Limb (tissue), 2 donors: Measurements from ENCODE around the gene ASB15.
"Not testable (repeated sequence)": the region's sequence is repeated elsewhere in the genome, so short reads cannot be mapped to it uniquely, and the experiment has no call there.

Source experiments
- DNase-seq, 2 donors: peaks; one replicate each; pipeline ENCODE4 v3.0.0-alpha.2; 2016; ENCODE audit errors: extremely low spot score in 2 of 2

ASB15 gene

DNA sequence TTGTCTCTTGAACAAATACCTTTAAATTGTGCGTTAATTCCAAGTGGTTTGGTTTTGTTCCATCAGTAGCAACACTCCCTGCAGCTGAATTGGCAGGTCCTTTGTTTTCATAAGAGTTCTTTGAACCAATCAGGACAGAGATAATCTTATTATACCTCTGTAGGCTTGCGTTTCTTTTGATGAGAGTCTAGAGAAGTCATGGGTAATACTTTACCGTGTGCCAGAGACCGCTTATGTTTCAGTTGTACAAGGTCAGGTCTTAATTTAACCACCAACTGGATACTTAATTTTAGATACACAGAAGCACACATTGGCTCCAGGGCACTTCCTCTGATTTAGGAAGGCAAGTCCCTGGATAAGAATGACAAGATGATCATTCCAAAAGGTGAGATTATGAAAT, at the start of gene ASB15:
ASB15 (plus strand) TSS at position 292 of the 400 bp plus-strand sequence. CDS start 12,682 bp downstream, outside the sequence.
- DNase-seq, result no peak

- not testable (repeated sequence) for DNase-seq
Measured at GRCh38 chr7:123552134-123552533, 49.5 kb upstream of the ASB15 start.

DNA sequence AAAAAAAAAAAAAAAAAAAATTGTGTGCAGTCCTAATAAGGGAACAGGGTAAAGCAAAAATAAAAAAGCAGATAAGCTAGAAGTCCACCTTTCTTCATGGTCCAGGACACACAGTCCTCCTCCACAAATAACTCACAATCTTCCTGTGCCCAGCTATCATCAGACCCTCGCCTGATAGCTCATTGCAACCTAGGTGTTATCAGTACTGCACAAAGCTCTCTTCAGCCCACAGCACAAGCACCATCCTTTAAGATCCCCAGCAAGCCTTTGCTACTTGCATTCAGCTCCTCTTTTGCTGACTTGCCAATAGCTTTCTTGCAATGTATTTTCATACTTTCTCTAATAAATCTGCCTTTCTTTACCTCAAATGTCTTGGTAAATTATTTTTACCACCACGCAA, 49.0 kb upstream of the ASB15 start:
- DNase-seq, result no peak

DNA sequence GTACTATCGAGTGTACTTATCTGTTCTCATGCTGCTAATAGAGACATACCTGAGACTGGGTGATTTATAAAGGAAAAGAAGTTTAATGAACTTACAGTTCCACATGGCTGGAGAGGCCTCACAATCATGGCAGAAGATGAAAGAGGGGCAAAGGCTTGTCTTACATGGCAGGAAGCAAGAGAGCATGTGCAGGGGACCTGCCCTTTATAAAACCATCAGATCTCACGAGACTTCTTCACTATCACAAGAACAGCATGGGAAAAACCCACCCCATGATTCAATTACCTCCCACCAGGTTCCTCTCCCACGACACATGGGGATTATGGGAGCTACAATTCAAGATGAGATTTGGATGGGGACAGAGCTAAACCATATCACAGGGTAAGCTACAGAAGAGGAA, 48.5 kb upstream of the ASB15 start:
- no peak for DNase-seq

GRCh38 chr7:123555484-123555883, 46.1 kb upstream of the ASB15 start:
- no peak for DNase-seq

- no peak for DNase-seq
Measured at GRCh38 chr7:123557016-123557397, 44.6 kb upstream of the ASB15 start.

DNA sequence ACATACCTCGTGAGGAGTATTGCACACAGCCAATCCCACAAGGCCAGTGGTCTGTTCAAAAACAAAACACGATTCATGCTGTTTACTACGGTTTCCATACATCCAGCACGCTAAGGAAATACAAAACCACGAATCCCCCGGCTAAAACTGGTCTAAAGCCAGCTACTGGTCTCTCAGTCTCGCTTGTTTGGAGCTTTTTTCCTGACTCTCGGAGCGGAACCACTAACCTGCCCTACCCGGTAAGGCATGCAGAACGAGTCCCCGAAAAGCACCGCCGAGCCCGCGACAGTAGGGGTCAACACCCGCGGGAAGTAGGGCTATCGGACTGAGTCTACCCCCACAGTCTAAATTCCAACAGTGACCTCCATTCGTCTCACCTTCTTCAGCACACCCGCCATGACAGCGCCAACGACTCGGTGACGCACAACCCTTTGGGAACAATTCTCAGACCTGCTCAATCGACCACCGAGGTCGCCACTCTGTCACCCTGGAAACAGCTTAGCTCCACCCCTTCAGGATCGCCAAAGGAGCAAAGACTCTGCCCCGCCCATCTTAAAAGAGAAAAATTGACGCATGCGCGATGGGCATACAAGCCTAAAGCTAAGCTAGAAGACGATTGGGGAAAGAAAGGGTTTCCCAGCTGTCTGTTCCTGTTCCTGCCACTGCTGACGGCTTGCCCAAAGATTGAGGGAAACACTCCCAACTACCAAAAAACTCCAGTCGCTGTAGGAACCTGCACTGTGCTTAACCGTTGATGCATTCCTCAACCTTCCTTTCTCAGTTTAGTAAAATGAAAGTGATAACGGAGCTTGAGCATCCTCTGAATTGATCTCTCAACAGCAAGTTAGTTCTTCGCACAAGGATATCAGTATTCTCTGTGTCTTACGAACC, 44.0 kb upstream of the ASB15 start, which contains the start of gene NDUFA5:
NDUFA5 (minus strand) TSS at position 421 of the 891 bp plus-strand sequence; CDS start at position 398, 23 bp downstream.
- DNase-seq, result peak; percentile 96 to 100

GRCh38 chr7:123558289-123558874, 43.2 kb upstream of the ASB15 start:
- no peak for DNase-seq

GRCh38 chr7:123562121-123562520, 39.5 kb upstream of the ASB15 start:
- DNase-seq, result no peak

DNA sequence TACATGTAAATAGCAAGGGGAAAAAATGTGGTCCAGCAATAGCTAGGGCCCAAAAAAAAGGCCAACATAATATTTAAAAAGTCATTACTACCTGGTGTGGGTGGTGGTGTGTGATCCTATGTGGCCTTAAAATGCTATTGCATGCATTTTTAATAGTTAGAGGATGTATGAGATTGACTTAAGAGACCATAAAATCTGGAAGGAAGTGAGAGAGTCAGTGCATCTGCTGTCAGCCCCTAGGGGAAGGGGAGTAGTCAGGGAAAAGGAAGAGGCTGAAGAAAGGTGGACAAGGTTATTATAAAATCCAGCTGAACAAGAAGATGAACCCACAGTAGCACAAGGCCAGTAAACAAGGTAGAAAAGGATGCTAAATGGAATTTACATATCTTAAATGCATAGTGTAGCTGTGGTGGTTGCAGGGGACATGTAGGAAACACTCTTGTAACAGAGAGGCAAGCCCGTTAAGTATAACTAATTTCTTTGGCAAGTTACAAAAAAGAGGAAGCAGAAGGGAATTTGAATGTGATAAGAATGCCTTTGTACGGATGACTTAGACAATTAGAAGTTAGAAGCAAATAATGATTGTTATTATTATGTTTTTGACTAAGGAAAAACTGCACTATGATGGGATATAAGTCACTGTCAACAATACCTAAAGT, 32.1 kb upstream of the ASB15 start:
- no peak for DNase-seq

- DNase-seq, result no peak
Measured at GRCh38 chr7:123570390-123571182, 31.0 kb upstream of the ASB15 start.

DNA sequence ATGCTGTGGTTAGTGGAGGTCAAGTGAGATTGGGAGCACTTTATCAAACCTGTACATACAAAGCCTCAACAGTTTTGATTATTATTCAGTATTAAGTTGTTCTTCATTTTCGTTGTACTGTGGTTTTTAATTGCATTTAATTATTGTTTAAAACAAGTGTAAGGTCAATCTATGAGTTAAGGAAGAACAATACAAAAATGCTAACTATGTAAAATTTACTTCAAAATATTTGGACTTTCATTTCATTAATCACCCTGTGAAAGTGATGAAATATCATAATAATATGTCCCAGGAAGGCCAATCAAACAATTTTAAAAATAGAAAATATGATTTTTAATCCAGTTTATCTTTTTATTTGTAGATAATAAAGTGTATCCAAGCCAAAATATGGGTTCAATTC, 30.4 kb upstream of the ASB15 start:
- no peak for DNase-seq

DNA sequence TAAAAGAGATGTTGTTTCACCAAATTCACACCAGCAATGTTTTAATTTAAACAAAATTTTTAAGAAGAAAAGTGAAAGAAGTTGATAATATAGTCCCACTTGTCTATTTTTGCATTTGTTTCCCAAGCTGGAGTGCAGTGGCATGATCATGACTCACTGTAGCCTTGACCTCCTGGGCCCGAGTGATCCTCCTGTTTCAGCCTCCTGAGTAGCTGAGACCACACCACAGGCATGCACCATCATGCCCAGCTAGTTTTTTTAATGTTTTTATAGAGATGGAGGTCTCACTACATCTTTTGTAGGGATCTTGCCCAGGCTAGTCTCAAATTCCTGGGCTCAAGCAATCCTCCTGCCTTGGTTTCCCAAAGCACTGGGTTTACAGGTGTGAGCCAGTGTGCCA, 29.9 kb upstream of the ASB15 start:
- DNase-seq, result no peak

- DNase-seq, result no peak
Measured at GRCh38 chr7:123573341-123573740, 28.3 kb upstream of the ASB15 start.

DNA sequence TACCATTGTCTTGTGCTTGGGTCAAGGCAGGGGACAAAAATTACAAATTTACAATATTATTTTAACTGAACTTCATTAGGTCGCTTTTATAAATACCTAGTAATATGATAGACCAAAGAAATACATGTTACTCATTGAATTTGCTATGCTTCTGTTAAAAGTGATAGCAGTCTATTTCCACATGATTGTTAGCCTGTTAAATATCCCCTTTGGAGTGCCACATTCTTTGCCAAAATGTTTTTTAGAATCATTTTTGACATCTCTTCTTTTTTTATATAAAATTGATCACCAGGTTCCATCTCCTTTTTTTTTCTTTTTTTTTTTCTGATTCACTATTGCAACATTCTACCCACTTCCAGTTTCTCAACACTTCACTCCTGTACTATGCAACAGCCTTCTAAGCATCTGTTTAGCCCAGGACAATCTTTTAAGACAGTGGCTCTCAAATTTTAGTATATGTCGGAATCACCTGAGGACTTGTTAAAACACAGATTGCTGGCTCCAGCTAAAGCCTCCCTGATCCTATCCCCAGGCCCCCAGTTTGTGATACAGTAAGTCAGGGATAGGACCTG, 27.6 kb upstream of the ASB15 start:
- no peak for DNase-seq

DNA sequence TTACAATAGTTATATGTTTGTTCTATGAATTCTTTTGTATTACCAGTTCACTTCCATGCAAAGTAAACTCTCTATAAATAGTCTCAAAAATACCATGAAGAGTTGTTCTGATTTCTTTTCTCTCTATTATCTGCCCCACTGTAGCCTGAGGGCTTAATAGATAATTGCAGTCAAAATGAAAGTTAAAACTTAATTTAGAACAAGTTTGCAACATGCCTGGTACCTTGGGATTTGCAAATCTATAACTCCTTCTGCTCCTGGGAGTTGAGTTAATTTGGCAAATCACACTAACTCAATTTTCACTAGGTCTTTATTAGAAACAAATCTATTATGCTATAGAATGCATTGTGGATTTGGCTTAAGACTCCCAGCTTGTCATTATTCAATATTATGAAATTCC, 22.2 kb upstream of the ASB15 start:
- DNase-seq, result no peak

DNA sequence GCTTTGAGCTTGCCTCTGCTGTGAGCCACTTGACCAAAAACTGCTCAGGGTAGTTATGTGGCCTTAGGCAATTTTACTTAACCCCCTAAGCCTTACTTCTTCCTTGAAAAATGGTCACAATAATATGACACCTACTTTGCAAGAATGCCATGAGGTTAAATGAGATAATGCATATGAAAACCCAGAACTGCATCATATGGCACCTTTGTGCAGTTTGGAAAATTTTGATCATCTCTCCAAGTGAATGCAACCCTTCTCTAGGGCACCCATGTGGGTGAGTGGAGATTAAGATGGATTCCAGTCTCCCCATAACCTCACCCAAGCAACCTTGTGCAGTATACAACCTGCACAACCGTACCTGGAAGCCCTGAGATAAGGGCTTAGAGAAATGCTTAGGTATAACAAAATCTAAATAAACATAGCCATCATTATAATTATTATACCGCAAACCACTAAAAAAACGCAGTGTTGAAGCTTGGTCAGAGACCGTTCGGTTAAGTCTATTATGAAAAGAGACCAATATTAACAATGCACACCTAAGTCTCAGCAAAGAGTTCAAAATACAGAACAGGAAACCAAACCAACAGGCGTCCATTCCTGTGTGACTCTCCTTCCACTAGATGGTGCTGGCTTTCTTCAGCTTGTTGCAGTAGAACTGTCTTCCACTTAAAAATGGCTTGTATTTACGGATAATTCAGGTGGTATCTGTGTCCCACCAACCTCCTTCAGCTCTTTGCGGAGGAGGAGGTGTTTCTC, 21.0 kb upstream of the ASB15 start:
- DNase-seq, result peak in 1 of 2 donors; percentile 32

GRCh38 chr7:123581162-123581459, 20.5 kb upstream of the ASB15 start:
- no peak for DNase-seq

DNA sequence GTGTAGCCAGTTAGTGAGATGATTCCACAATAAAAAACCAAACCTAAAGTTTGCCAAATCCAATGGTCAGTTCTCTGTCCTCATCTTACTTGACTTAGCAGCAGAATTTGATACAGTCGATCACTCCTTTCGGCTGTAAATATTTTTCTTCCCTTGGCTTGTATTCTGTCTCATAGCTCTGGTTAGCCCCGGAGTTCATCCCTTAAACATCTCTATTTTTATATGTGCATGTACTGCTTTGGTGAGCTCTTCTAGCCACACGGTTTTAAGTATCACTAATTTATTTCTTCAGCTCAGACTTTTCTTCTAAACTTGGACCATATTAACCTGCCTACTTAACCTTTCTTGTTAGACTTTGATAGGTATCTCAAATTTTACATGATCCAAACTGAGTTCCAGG, 17.8 kb upstream of the ASB15 start:
- no peak for DNase-seq

DNA sequence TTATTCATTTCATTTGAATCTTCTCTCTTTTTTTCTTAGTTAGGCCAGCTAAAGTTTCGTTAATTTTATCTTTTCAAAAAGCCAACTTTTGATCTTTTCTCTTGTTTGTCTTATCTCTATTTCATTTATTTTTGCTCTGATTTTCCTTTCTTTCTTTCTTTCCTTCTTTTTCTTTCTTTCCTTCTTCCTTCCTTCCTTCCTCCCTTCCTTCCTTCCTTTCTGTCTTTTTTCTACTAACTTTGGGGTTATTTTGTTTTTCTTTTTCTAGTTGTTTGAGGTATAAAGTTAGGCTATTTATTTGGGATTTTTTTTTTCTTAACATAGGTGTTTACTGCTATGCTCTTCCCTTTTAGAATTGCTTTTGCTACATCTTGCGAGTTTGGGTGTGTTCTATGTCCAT, 13.2 kb upstream of the ASB15 start:
- DNase-seq, result no peak

GRCh38 chr7:123594813-123595241, 6.8 kb upstream of the ASB15 start:
- DNase-seq, result no peak
